Prostate gland (tissue), 2 donors: ENCODE data around the gene CCDC136.

Source experiments
- POLR2A ChIP-seq: fragments of 450-650 bp; IDR thresholded peaks from one replicate; pipeline ENCODE4 v1.6.1; 2016; ENCODE audit warnings: antibody characterized with exemption, mild to moderate bottlenecking
- TF ChIP-seq, protein P1 (sequence below), 4 experiments: fragments of 200-600 bp in 2 of 4; fragments of 450-650 bp in 2 of 4; sonication (generic) in 2 of 4; IDR thresholded peaks; 1 replicate in 3 of 4; 2 replicates in 1 of 4; pipeline ENCODE4 v1.5.1; 2016 to 2019; ENCODE audit warnings: antibody characterized with exemption in 4 of 4, mild to moderate bottlenecking in 2 of 4, moderate library complexity in 2 of 4

GRCh38 chr7:128770233-128770632 is 21.5 kb upstream of the CCDC136 start:
- TF ChIP-seq, protein P1, sequence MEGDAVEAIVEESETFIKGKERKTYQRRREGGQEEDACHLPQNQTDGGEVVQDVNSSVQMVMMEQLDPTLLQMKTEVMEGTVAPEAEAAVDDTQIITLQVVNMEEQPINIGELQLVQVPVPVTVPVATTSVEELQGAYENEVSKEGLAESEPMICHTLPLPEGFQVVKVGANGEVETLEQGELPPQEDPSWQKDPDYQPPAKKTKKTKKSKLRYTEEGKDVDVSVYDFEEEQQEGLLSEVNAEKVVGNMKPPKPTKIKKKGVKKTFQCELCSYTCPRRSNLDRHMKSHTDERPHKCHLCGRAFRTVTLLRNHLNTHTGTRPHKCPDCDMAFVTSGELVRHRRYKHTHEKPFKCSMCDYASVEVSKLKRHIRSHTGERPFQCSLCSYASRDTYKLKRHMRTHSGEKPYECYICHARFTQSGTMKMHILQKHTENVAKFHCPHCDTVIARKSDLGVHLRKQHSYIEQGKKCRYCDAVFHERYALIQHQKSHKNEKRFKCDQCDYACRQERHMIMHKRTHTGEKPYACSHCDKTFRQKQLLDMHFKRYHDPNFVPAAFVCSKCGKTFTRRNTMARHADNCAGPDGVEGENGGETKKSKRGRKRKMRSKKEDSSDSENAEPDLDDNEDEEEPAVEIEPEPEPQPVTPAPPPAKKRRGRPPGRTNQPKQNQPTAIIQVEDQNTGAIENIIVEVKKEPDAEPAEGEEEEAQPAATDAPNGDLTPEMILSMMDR (IDR thresholded peaks at IDR 0.05) = no peak
- TF ChIP-seq POLR2A = no peak
